Activated naive CD4-positive, alpha-beta T cell treated with anti-CD3 and anti-CD28 coated beads, Interleukin-2, amount 50 U/mL, for 24 hours (primary cell): ENCODE data around the gene CSNK1A1.
"Not testable (repeated sequence)": the region's sequence is repeated elsewhere in the genome, so short reads cannot be mapped to it uniquely, and the experiment has no call there.

Experiments used
- H3K27ac Mint-ChIP-seq: one replicate; pipeline ENCODE4 v1.8.0; 2021; ENCODE audit warnings: mild to moderate bottlenecking, mixed read lengths
- H3K27me3 Mint-ChIP-seq: one replicate; pipeline ENCODE4 v1.8.0; 2021; ENCODE audit warnings: mixed read lengths
- H3K36me3 Mint-ChIP-seq: one replicate; pipeline ENCODE4 v1.8.0; 2021; ENCODE audit warnings: mixed read lengths
- H3K4me1 Mint-ChIP-seq: one replicate; pipeline ENCODE4 v1.8.0; 2021; ENCODE audit warnings: mixed read lengths
- H3K4me3 Mint-ChIP-seq: one replicate; pipeline ENCODE4 v1.8.0; 2021; ENCODE audit warnings: mild to moderate bottlenecking, mixed read lengths
- H3K9me3 Mint-ChIP-seq: one replicate; pipeline ENCODE4 v1.8.0; 2021; ENCODE audit warnings: mixed read lengths

CSNK1A1 gene

GRCh38 chr5:149581931-149582768 lies 30.9 kb upstream of the CSNK1A1 start:
- H3K36me3 Mint-ChIP-seq = no peaks in the 10 kb centered on the region
- peak overlapping the region; percentile 73 for H3K4me3 Mint-ChIP-seq
- no peak overlapping the region for H3K27ac Mint-ChIP-seq
- no peaks in the 10 kb centered on the region for H3K27me3 Mint-ChIP-seq
- H3K9me3 Mint-ChIP-seq = no peaks in the 10 kb centered on the region
- H3K4me1 Mint-ChIP-seq = peaks cover 13% of the 10 kb centered on the region

GRCh38 chr5:149581192-149581861 lies 30.1 kb upstream of the CSNK1A1 start, which contains the start of gene ARHGEF37:
Gene ARHGEF37 (plus strand): TSS chr5:149581498. CDS start chr5:149597770, 16,272 bp downstream.
- Mint-ChIP-seq H3K4me1 (peaks cover 15% of the 10 kb centered on the region), H3K36me3 (no peaks in the 10 kb centered on the region), H3K4me3 (peak within 1 kb of the TSS; percentile 82), H3K27me3 (no peaks in the 10 kb centered on the region), H3K27ac (peak within 1 kb of the TSS; percentile 35), H3K9me3 (no peaks in the 10 kb centered on the region)

DNA sequence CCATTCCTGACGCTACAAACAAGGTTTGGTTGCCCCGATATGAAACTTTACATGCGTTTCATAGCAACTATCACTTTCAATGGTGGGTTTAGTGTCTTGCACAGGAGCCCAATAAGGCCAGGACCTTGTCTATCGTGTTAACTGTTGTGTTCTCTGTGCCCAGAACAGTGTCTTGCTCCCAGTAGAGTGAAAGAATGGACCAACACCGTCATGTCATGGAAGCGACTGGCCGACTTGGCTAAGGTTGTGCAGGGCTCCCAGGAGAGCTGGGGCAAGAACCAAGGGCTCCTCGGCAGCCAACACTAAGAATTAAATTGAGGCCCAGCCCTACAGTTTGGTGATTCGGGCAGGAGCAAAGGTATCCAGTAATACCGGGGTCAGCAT lies 29.6 kb upstream of the CSNK1A1 start:
- H3K36me3 Mint-ChIP-seq = no peaks in the 10 kb centered on the region
- H3K27ac Mint-ChIP-seq = peak overlapping the region; percentile 35

GRCh38 chr5:149578896-149579295 lies 27.7 kb upstream of the CSNK1A1 start:
- H3K4me1 Mint-ChIP-seq = peaks cover 21% of the 10 kb centered on the region
- no peak overlapping the region for H3K4me3 Mint-ChIP-seq
- H3K36me3 Mint-ChIP-seq = no peaks in the 10 kb centered on the region
- no peaks in the 10 kb centered on the region for H3K9me3 Mint-ChIP-seq
- no peaks in the 10 kb centered on the region for H3K27me3 Mint-ChIP-seq
- no peak overlapping the region for H3K27ac Mint-ChIP-seq

More for the DNA sequence above, 29.6 kb upstream of the CSNK1A1 start:
- Mint-ChIP-seq H3K4me1 (peaks cover 20% of the 10 kb centered on the region), H3K4me3 (peak overlapping the region; percentile 82), H3K9me3 (no peaks in the 10 kb centered on the region), H3K27me3 (no peaks in the 10 kb centered on the region)

GRCh38 chr5:149576021-149576420 lies 24.8 kb upstream of the CSNK1A1 start:
- Mint-ChIP-seq H3K27me3 (no peaks in the 10 kb centered on the region), H3K9me3 (no peaks in the 10 kb centered on the region), H3K36me3 (no peaks in the 10 kb centered on the region), H3K4me1 (peaks cover 21% of the 10 kb centered on the region), H3K27ac (peak overlapping the region; percentile 81), H3K4me3 (no peak overlapping the region)

GRCh38 chr5:149575131-149575530 lies 23.9 kb upstream of the CSNK1A1 start:
- Mint-ChIP-seq H3K36me3 (no peaks in the 10 kb centered on the region), H3K4me3 (no peak overlapping the region), H3K27me3 (no peaks in the 10 kb centered on the region), H3K4me1 (peaks cover 13% of the 10 kb centered on the region), H3K27ac (no peak overlapping the region), H3K9me3 (no peaks in the 10 kb centered on the region)

DNA sequence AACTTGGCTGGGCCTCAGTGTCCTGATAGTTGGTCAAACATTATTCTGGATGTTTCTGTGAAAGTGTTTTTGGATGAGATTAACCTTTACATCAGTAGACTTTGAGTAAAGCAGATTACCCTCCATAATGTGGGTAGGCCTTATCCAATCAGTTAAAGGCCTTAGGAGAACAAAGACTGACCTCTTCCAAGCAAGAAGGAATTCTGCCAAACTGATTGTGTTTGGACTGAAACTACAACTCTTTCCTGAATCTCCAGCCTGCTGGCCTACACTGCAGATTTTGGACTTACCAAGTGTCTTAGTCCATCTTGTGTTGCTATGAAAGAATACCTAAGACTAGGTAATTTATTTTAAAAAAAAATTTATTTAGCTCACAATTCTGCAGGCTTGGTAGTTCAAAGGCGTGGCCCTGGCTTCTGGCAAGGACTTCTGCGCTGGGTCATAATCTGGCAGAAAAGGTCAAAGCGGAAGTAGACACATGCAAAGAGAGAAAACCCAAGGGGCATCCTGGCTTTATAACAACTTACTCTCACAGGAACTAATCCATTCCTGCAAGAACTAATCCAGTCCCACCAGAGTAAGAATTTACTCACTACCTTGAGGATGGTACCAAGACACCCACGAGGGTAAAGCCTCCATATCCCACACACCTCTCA lies 21.5 kb upstream of the CSNK1A1 start:
- no peak overlapping the region for H3K27ac Mint-ChIP-seq
- H3K4me1 Mint-ChIP-seq = peaks cover 13% of the 10 kb centered on the region
- no peaks in the 10 kb centered on the region for H3K9me3 Mint-ChIP-seq
- no peaks in the 10 kb centered on the region for H3K27me3 Mint-ChIP-seq
- no peaks in the 10 kb centered on the region for H3K36me3 Mint-ChIP-seq
- no peak overlapping the region for H3K4me3 Mint-ChIP-seq

DNA sequence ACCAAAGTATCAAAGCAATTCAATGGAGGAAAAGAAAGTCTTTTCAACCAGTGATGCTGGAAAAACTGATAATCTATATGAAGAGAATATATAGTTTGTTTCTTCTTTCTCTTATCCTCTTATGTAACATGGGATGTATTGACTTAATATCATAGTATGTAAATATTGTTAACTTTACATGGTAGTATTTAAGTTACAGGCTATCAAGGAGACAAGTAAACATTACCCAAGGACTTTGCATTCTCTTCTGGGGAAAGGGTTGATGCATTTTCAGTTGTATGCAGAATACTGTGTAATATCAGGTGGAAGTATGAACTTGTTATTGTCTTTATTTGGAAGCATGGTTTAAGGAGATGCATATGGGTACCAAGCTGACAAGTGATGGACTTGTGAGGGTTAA lies 20.9 kb upstream of the CSNK1A1 start:
- Mint-ChIP-seq H3K4me1 (peaks cover 13% of the 10 kb centered on the region), H3K27me3 (no peaks in the 10 kb centered on the region), H3K9me3 (no peaks in the 10 kb centered on the region)

GRCh38 chr5:149567226-149567625 lies 16.0 kb upstream of the CSNK1A1 start:
- no peaks in the 10 kb centered on the region for H3K9me3 Mint-ChIP-seq
- no peaks in the 10 kb centered on the region for H3K27me3 Mint-ChIP-seq
- no peaks in the 10 kb centered on the region for H3K36me3 Mint-ChIP-seq
- H3K27ac Mint-ChIP-seq = no peak overlapping the region
- no peak overlapping the region for H3K4me3 Mint-ChIP-seq
- peaks cover 12% of the 10 kb centered on the region for H3K4me1 Mint-ChIP-seq

More for the DNA sequence above, 20.9 kb upstream of the CSNK1A1 start:
- no peak overlapping the region for H3K4me3 Mint-ChIP-seq
- H3K27ac Mint-ChIP-seq = no peak overlapping the region
- no peaks in the 10 kb centered on the region for H3K36me3 Mint-ChIP-seq

- not testable (repeated sequence) for H3K9me3 Mint-ChIP-seq, H3K27ac Mint-ChIP-seq, H3K36me3 Mint-ChIP-seq, H3K4me3 Mint-ChIP-seq, H3K27me3 Mint-ChIP-seq
- H3K4me1 Mint-ChIP-seq = peaks cover 29% of the 10 kb centered on the region
Observed at GRCh38 chr5:149564542-149565140, 13.4 kb upstream of the CSNK1A1 start.

- Mint-ChIP-seq H3K27ac (peak overlapping the region; percentile 92), H3K4me3 (peak overlapping the region; percentile 52), H3K4me1 (peaks cover 29% of the 10 kb centered on the region), H3K36me3 (no peaks in the 10 kb centered on the region), H3K27me3 (no peaks in the 10 kb centered on the region), H3K9me3 (no peaks in the 10 kb centered on the region)
Observed at GRCh38 chr5:149563466-149563865, 12.2 kb upstream of the CSNK1A1 start.

- peak overlapping the region; percentile 9 for H3K27ac Mint-ChIP-seq
- H3K36me3 Mint-ChIP-seq = no peaks in the 10 kb centered on the region
- no peaks in the 10 kb centered on the region for H3K9me3 Mint-ChIP-seq
- H3K4me1 Mint-ChIP-seq = peaks cover 29% of the 10 kb centered on the region
- H3K27me3 Mint-ChIP-seq = no peaks in the 10 kb centered on the region
- peak overlapping the region; percentile 4 for H3K4me3 Mint-ChIP-seq
Observed at GRCh38 chr5:149561848-149562247, 10.6 kb upstream of the CSNK1A1 start.

GRCh38 chr5:149559706-149560105 lies 8.5 kb upstream of the CSNK1A1 start:
- Mint-ChIP-seq H3K9me3 (no peaks in the 10 kb centered on the region), H3K27me3 (no peaks in the 10 kb centered on the region), H3K4me1 (peaks cover 29% of the 10 kb centered on the region), H3K4me3 (no peak overlapping the region), H3K27ac (no peak overlapping the region), H3K36me3 (no peaks in the 10 kb centered on the region)

- Mint-ChIP-seq H3K27me3 (no peaks in the 10 kb centered on the region), H3K36me3 (peaks cover 16% of the 10 kb centered on the region), H3K27ac (no peak overlapping the region), H3K9me3 (no peaks in the 10 kb centered on the region), H3K4me1 (peaks cover 22% of the 10 kb centered on the region), H3K4me3 (no peak overlapping the region)
Observed at GRCh38 chr5:149552553-149553160, 1.4 kb upstream of the CSNK1A1 start.

GRCh38 chr5:149552038-149552494 lies 827 bp upstream of the CSNK1A1 start:
- peak overlapping the region; percentile 99 for H3K27ac Mint-ChIP-seq
- no peaks in the 10 kb centered on the region for H3K9me3 Mint-ChIP-seq
- H3K4me3 Mint-ChIP-seq = peak overlapping the region; percentile 97
- peaks cover 19% of the 10 kb centered on the region for H3K36me3 Mint-ChIP-seq
- peaks cover 27% of the 10 kb centered on the region for H3K4me1 Mint-ChIP-seq
- H3K27me3 Mint-ChIP-seq = no peaks in the 10 kb centered on the region
